Naive thymus-derived CD8-positive, alpha-beta T cell (primary cell): ENCODE measurements around the gene IMMT. TPM values are rescaled to one million over a fixed set of nuclear protein-coding genes. Genes with fewer than 3 reads are reported as not detected.

Experiments
- microRNA-seq: library from miRNA; unstranded; fragments of <30 nt; microRNA quantifications from one replicate; pipeline ENCODE4 v1.2.0, GENCODE V29; 2022; ENCODE audit warnings: borderline microRNAs expressed
- polyA plus RNA-seq, 3 donors: library from polyadenylated mRNA; unstranded; fragments of 300-500 nt; fragmentation: Illumina TruSeq; gene quantifications; one replicate each; pipeline ENCODE4 v1.2.3, GENCODE V29; 2021
- total RNA-seq, 8 experiments: library from RNA in 2 of 8; stranded (reverse) in 2 of 8; gene quantifications; one replicate each; pipeline ENCODE4 v1.2.3 and lab custom pipeline; 2021 to 2026

IMMT gene
- total and polyA plus RNA-seq, 5 experiments from 2014 or later, result 47.5 to 86.2 (median 71.9) TPM

Small RNA genes lying within 50 kb of the gene (microRNA-seq; reads per million reads assigned to microRNA genes)
- not detected for gene MIR4779

Other genes starting within 250 kb of the IMMT start
- gene POLR1A, start 89.6 kb downstream of the IMMT start, total RNA-seq, result 10 to 100 TPM; 20.0 to 22.9 TPM
- 1 to 10 TPM; 1.1 to 5.7 (median 3.0) TPM for gene POLR1A, start 89.6 kb downstream of the IMMT start, polyA plus RNA-seq
- 100 to 1,000 TPM; 182 to 202 TPM for gene PTCD3, start 89.2 kb downstream of the IMMT start, total RNA-seq
- gene PTCD3, start 89.2 kb downstream of the IMMT start, polyA plus RNA-seq, result 10 to 100 TPM; 41.5 to 42.1 (median 41.7) TPM
- gene MRPL35, start 4.0 kb upstream of the IMMT start, total RNA-seq, result 10 to 100 TPM; 17.8 to 22.8 TPM
- gene MRPL35, start 4.0 kb upstream of the IMMT start, polyA plus RNA-seq, result 10 to 100 TPM; 17.5 to 40.6 (median 24.7) TPM
- under 1 TPM in 1 of 2 experiments, not detected in 1; 0.10 TPM for gene REEP1, start 142.2 kb upstream of the IMMT start, total RNA-seq
- not detected for gene REEP1, start 142.2 kb upstream of the IMMT start, polyA plus RNA-seq
- 100 to 1,000 TPM; 187 to 194 TPM for gene KDM3A, start 245.9 kb upstream of the IMMT start, total RNA-seq
- gene KDM3A, start 245.9 kb upstream of the IMMT start, polyA plus RNA-seq, result 10 to 100 TPM; 12.6 to 30.4 (median 17.5) TPM